Activated CD8-positive, alpha-beta memory T cell treated with anti-CD3 and anti-CD28 coated beads for 4 hours (primary cell): ENCODE data around the gene GPR173.

Experiments
- DNase-seq, 2 donors: peaks; one replicate each; pipeline ENCODE4 v3.0.0-alpha.2; 2020; ENCODE audit warnings: low read depth in 2 of 2

GPR173 gene

DNA sequence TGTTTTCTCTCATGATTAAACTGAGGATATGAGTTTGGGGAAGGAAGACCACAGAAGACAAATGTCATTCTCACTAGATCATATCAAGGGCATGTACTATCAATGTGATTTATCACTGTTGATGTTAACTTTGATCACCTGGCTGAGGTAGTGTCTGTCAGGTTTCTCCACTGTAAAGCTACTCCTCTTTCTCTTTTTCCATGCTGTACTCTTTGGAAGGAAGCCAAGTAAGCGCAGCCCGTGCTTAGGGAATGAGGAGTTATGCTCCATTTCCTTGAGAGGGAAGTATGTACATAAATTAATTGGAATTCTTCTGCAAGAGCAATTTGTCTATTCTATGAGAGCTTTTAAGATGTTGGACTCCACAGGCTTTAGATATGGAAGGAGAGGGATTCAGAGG lies 41.3 kb downstream of the GPR173 start:
- no peak for DNase-seq

DNA sequence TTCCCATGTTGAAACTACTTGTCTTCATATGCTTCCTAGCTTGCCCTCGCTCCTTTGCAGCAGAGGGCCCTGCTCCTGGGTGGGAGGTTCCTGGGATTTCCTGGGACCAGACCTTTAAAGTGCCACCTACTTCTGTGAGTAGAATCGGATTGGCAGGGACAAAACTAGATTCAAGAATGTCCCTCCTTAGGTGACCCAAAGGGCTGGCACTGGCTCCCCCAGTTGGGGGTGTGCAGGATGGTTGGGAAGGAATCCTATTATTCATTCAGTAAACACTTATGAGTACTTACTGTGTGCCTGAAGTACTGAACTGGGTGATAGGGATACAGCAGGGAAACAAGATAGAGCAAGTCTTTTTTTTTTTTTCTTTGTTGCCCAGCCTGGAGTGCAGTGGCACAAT lies 42.8 kb downstream of the GPR173 start:
- no peak for DNase-seq

DNA sequence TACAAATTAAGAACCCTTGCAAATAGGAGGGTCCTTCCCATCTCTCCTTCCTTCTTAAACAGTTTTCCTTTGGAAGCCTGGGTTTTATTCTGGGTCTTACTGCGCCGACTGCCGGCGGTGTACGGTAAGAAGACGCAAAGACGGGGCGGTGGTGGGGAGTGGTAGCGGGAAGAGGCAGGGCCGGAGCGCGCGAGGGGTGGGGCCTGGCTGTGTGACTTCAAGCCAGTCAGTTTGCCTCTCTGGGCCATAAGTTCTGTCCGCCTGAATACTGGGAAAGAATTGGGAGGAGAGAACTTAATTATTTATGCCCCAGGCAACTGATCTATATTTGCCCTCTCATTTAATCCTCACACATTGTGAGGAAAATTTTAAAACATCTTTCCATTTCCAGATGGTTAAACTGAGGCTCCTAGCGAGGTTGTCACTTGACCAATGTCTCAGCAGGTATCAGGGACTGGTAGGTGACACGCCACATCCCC lies 44.6 kb downstream of the GPR173 start:
- peak in 1 of 2 donors; percentile 29 for DNase-seq

DNA sequence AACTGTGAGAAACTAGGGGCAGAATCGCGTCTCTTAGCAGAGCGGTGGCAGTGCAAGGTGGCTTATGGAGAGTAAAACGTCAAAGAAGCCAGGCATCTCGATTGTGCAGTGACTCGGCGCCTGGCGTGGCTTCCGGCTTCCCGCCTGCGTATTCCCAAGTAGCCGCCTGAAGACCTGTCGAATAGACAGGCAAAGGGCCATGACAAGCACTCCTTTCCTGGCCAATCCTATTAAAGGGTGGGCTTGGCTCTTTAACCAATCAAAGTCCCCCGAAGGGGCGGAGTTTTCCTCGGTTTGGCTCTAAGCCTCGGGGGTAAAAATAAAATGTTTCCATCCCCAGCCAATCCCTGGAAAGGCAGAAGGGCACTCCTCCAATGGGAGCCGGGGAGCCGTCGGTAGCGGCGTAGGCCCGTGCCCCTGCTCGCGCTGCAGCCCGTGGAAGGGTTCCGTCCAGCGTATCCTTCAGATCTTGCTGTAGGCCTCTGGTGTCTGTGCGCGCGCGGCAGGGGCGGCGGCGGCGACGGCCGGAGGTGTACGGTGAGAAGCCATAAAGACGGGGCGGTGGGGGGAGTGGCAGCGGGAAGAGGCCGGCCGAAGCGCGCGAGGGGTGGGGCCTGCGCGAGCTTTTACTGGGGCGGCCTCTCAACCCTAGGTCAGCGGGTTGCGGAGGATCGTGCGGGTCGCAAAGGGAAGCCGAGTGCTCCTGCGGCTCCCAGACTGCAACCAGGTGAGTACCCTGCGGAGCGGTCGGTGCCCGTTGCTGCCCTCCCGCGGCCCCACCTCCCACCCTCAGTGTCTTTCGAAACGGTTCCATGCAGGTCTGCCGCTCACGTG lies 45.4 kb downstream of the GPR173 start, which contains the start of gene KANTR:
Gene KANTR (plus strand): TSS at position 395 of the 834 bp plus-strand sequence. CDS start 30,131 bp downstream, outside the sequence.
- peak; percentile 43 to 65 for DNase-seq

DNA sequence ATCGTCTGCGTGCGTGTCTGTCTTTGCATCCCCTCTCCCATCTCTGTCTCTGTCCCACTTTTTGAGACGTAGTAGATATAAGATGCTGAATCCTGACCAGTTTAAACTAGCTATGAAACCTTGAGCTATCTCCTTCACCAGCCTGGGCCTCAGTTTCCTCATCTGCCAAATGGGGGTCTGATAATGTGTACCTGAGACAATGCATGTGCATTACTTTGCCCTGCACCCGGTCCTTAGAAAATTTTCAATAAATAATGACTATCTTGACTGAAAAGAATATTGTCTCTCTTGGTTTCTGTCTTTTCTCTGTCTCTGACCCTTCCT lies 46.0 kb downstream of the GPR173 start:
- no peak for DNase-seq

DNA sequence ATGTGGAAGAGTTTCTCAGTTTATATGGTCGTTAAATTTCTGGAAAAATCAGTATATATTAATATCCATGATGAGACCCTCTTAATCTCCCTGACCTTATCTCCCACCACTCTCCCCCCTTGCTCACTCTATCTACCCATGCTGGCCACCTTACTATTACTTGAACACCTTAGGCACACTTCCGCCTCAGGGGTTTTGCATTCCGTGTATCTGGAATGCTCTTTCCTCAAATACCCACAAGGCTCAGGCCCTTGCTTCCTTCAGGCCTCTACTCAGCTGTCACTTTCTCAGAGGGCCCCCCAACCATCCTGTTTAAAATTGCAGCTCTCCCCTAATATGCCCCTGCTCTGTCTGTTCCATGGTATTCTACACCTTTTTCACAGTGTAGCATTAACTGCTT lies 47.2 kb downstream of the GPR173 start:
- no peak for DNase-seq

DNA sequence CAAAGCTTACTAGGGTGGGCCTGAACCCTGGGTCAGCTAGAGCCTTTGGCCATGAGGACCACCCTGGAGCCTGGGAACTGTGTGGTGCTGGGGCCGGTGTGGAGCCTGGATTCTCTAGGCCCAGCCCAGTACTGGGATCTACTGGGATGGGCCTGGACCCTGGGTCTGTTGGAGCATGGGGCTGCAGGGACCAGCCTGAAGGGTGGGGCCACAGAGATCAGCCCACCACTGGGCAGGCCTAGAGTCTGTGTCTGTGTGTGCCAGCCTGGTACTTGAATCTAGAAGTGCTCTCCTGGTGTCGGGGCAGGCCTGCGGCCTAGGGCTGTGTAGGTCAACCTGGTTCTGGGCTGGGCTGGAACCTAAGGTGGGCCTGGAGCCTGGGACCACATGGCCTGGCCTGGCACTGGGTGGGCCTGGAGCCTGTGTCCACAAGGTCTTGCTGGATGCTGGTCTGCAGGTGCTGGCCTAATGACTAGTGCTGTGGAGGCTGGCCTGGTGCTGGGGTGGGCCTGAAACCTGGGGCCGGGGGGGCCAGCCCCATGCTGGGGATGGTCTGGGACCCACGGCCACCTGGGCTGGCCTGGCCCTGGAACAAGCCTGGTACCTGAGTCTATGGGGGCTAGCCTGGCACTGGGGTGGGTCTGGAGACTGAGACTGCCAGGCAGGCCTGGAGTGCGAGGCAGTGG lies 66.4 kb downstream of the GPR173 start:
- DNase-seq: no peak

DNA sequence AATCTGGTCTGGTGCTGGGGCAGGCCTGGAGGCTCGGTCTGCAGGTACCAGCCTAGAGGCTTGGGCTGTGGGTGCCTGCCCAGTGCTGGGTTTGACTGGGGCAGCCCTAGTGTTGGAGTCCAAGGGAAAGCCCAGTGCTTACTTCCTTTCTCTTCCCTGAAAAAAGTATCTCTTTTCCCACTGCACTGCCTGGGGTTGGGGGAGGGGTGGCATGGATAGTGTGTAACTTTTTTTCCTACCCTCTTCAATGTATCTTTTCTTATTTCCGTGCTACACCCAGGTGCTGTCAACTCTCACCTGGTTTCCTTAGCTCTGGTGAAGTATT lies 66.9 kb downstream of the GPR173 start:
- DNase-seq: no peak

DNA sequence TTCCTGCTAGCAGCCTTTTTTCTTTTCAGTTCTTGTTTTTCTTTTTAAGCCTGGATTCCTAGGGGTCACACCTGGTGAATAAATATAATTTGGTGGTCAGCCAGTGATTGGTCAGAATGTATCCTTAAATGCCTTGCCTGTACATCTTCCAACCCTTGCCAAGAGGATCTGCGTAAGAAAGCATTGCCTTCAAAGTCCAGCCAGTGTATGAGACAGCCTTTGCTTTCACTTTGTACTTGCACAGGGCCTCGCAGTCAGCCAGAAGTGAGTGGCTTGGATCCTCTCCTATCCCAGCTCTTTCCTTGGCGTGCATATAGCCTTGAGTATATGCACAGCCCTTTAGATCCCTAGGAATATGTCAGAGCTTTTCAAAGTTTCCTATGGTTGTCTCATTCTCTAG lies 67.5 kb downstream of the GPR173 start:
- no peak for DNase-seq

DNA sequence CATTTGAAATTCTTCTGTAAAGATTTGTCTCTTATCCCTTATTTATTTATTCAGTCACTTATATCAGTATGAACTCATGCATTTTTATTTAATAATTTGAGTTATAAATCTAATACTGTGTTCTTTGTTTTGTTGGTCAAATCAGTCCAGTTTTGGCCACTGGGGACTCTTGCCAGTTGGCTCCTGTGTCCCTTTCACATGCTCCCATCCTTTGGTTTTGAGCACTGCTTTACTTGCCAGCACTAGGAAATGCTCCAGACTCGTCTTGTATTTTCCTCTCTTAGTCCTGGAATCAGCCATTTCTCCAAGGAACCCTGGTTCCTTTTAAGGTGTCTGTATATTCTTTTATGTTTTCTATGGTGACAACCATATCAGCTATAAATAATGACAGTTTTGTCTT lies 73.4 kb downstream of the GPR173 start:
- DNase-seq: no peak

DNA sequence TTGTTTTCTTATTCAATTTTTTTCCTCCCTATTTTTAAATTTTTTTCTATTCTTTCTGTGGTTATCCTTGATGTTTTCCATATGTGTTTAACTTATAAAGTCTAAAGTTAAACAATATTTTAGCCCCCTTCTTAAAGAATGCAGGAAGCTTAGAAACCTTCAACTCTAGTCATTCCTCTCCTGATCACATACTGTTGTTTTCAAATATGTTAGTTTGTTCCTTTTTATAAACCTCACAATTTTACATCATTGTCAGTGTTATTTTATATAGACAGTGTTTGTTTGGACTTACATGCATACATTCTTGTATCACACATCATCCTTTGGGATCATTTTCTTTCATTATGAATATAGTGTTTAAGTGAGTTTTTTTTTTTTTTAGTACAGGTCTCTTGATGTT lies 76.9 kb downstream of the GPR173 start:
- DNase-seq: no peak

DNA sequence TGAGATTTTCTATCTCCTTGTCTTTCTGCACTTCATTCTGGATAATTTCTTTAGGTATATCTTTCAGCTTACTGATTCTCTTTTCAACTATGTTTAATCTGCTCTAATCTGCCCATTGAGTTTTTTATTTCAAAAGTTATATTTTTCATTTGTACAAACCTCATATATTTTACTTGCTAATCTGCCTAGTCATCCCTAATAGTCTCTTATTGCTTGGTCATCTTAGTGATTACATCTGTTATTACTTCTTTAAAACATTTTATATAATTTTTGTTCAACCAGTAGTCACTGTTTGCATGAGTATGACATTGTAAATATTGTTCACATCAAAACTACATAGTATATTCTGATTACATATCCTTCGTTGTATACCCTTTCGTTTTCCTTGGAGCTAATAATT lies 77.8 kb downstream of the GPR173 start:
- DNase-seq: no peak

DNA sequence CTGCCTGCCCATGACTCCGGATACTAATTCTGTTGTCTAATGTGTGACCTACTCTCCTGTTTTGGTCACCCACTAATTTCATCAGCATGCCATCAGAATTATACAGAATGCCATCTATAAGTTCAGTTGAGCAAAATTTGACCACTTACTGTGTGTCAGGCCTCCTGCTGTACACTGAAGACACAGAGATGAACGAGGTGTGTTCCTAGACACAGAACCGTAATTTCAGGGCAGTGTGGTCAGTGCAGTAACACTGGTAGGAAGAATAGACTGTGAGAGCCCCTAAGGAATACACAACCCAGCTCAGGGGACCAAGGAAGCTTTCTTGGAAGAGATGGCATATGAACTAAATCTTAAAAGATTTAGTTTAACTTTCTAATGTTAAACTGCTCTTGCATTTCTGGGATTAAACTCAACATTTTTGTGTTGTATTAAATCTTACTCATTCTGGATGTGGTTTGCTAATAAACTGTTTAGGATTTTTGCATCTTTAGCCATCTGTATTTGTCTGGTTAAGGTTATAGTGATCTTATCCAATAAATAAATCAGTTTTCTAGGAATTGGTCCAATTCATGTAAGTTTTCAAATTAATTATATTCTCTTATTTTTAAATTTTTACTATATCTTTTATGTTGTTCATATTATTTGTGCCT lies 79.6 kb downstream of the GPR173 start:
- DNase-seq: no peak
